ENCODE data around the gene SUGCT. TPM values are rescaled to one million over a fixed set of nuclear protein-coding genes. Genes with fewer than 3 reads are reported as not detected.
"Not testable (repeated sequence)": the region's sequence is repeated elsewhere in the genome, so short reads cannot be mapped to it uniquely, and the experiment has no call there.

The SUGCT gene
- polyA plus RNA-seq, 1 donor, result 2.2 TPM

GRCh38 chr7:40612298-40612697, 477.5 kb downstream of the SUGCT start:
- no peak for DNase-seq (ENCODE audit: low read depth)

GRCh38 chr7:40619647-40620046, 484.8 kb downstream of the SUGCT start:
- DNase-seq (ENCODE audit: low read depth), result no peak

- DNase-seq (ENCODE audit: low read depth), result no peak
Measured at GRCh38 chr7:40621592-40621998, 486.8 kb downstream of the SUGCT start.

DNA sequence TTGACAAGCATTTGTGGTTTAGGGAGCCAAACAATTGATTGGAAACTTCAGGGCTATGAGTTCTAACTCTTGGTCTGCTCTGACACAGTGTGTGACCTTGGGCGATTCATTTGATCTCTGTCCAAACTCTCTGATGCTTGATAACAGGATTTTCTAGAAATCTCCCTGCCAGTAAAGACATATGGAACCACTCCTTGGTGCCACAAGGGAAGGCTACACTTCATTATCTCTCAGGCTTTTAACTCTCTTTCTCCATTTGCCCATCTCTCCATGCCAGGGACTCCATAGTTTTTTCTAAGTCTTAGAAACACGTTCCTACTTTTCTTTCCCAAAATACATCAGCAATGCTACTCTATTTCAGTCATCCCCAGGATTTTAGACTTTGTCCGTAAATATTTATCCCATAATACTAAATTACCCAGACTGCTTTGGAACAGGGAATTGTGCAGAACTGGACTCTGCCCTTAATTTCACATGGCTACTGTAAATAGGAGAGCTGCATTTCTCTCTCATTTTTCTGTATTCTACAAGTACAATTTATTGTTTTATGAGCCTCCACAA, 488.2 kb downstream of the SUGCT start:
- DNase-seq (ENCODE audit: low read depth), result no peak

- DNase-seq (ENCODE audit: low read depth), result no peak
Measured at GRCh38 chr7:40623863-40624262, 489.1 kb downstream of the SUGCT start.

- DNase-seq (ENCODE audit: low read depth), result not testable (repeated sequence)
Measured at GRCh38 chr7:40627361-40627760, 492.6 kb downstream of the SUGCT start.

DNA sequence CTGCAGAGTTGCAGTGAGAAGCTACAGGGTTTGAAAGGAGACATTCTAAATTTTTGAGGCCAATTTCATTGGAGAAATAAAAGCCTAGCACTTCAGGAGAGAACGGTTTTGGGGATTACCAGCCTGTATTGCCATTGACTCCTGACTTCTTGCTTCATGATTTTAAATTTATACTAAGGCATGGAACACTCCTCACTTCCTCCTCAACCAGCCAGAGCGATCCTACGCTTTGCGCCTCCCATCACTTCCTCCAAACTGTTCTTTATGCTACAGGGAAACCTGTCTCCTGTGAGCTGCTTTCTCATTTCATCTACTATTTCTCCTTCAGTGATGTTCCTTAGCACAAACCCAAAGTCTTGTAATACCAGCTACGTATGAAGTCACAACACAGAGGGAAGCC, 495.1 kb downstream of the SUGCT start:
- no peak for DNase-seq (ENCODE audit: low read depth)

- DNase-seq (ENCODE audit: low read depth), result no peak
Measured at GRCh38 chr7:40634118-40634517, 499.3 kb downstream of the SUGCT start.

- DNase-seq (ENCODE audit: low read depth), result no peak
Measured at GRCh38 chr7:40638545-40639320, 503.9 kb downstream of the SUGCT start.

- DNase-seq (ENCODE audit: low read depth), result no peak
Measured at GRCh38 chr7:40640566-40640965, 505.8 kb downstream of the SUGCT start.

GRCh38 chr7:40641701-40642100, 506.9 kb downstream of the SUGCT start:
- DNase-seq (ENCODE audit: low read depth), result no peak

GRCh38 chr7:40643664-40644063, 508.9 kb downstream of the SUGCT start:
- DNase-seq (ENCODE audit: low read depth), result no peak

GRCh38 chr7:40644454-40645188, 509.8 kb downstream of the SUGCT start:
- DNase-seq (ENCODE audit: low read depth), result no peak

DNA sequence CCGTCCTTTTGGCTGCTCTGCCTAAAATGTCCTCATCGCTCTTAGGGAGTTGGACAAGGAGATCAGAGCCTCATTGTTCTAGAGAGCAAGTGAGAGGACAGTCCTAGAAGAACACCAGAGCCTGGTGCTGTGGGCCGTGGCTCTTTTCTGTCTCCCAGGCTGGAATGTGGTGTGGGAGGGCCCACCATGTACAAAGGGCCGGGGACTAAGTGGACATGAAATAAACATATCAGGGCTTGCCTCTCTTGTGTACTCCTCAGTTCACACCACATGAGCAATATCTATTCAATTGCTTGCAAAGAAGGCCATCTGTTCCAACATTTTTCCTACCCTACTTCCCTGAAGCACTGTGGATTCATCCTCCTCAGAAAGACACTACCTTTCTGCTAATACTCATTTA, 510.4 kb downstream of the SUGCT start:
- DNase-seq (ENCODE audit: low read depth), result no peak

- DNase-seq (ENCODE audit: low read depth), result no peak
Measured at GRCh38 chr7:40646717-40647116, 511.9 kb downstream of the SUGCT start.

GRCh38 chr7:40647719-40648118, 512.9 kb downstream of the SUGCT start:
- DNase-seq (ENCODE audit: low read depth), result no peak

DNA sequence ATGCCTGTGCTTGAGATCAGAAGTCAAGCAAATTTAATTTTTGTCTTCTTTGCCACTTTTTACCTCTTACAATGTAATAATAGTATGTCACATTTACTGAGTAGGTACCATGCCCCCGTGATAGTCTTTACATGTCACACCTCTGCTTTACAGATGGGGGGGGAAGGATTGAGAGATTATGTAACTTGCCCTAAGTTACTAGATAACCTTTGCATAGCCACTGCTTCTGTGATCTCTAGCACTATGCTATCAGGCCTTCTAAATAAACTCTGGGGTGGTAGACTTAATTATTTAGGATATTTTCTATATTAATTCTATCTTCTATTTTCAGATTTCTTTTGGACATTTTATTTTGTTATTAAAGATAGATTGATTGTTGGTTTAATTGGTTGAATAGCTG, 514.4 kb downstream of the SUGCT start:
- DNase-seq (ENCODE audit: low read depth), result no peak

DNA sequence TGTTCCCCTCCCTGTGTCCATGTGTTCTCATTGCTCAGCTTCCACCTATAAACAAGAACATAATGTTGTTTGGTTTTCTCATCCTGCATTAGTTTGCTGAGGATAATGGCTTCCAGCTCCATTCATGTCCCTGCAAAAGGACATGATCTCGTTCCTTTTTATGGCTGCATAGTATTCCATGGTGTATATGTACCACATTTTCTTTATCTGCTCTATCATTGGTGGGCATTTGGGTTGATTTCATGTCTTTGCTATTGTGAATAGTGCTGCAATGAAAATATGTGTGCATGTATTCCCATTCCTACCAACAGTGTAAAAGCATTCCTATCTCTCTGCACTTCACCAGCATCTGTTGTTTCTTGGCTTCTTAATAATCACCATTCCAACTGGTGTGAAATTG, 516.1 kb downstream of the SUGCT start:
- not testable (repeated sequence) for DNase-seq (ENCODE audit: low read depth)

- DNase-seq (ENCODE audit: low read depth), result no peak
Measured at GRCh38 chr7:40654171-40654570, 519.4 kb downstream of the SUGCT start.

- no peak for DNase-seq (ENCODE audit: low read depth)
Measured at GRCh38 chr7:40655426-40655825, 520.6 kb downstream of the SUGCT start.

DNA sequence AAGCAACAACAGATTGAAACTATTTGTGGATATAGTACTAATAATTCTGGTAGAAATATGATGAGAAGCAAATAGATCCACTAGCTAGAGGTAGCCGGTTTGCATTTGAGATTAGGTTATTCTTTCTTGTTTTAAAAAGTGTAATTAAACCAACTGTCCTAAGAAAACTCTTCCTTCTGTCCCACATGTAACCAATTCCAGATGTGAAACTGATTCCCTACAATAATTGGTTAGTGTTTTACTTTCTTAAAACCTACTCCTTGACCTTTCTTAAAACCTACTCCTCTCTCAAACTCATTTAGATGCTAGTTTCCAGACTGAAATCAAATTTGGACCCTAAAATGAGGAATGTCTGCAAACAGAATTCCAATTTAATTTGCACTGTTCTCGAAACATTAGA, 521.5 kb downstream of the SUGCT start:
- no peak for DNase-seq (ENCODE audit: low read depth)

DNA sequence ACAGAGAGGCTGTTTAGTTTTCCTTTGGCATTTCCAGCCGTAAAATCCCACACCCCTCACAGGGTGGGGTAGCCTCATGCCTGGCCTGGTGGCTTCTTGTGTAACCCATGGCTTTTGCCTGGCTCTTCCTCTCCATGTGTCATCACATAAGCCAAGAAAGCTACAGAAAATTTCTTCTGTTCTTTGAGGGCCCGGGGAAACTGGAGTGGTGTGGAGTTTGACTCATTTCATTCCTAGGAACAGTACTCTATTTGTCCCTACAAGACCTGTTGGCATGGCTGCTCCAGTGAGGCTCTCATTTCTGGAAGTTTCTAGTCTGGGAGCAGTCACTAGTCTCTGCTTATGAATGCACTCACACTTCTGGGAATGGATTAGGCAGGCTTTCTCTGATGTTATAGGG, 523.9 kb downstream of the SUGCT start:
- DNase-seq (ENCODE audit: low read depth), result no peak

DNA sequence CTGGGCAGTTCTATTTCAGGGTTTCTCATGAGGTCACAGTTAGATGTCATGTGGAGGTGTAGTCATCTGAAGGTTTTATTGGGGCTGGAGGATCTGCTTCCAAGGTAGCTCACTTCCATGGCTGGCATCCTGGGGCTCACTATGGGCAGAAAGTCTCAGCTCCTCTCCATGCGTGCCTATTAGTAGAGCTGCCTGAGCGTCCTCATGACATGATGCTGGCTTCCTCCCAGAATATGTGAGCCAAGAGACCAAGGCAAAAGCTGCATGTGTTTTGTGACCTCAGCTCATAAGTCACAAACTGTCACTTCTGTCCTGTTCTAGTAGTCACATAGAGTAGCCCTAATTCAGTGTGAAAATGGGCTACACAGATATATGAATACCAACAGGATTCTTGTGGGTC, 524.4 kb downstream of the SUGCT start:
- DNase-seq (ENCODE audit: low read depth), result no peak

Measured in forelimb muscle (tissue), 1 donor.